ENCODE measurements around the gene KRT40. TPM values are rescaled to one million over a fixed set of nuclear protein-coding genes. Genes with fewer than 3 reads are reported as not detected.
A peak's percentile ranks its signal among the peaks of the same experiment; 100 is the strongest.

The KRT40 gene
- total RNA-seq, 1 experiment from 2014 or later, result not detected

- no peak for DNase-seq (ENCODE audit: low read depth, low spot score)
- intact Hi-C loops (cut with micrococcal nuclease), result no loop called here
- no peak for TF ChIP-seq ATF3 (IDR thresholded peaks at IDR 0.05)
- no peak for TF ChIP-seq FOSL1 (IDR thresholded peaks at IDR 0.05; ENCODE audit: low read depth)
- TF ChIP-seq CEBPB (IDR thresholded peaks at IDR 0.05; ENCODE audit: low read depth), result no peak
- TF ChIP-seq RAD21 (IDR thresholded peaks at IDR 0.05; ENCODE audit: low read depth), result no peak
- TF ChIP-seq YY1 (IDR thresholded peaks at IDR 0.05; ENCODE audit: extremely low read depth, insufficient replicate concordance, low read depth, low read length), result no peak
- no peak for TF ChIP-seq CBX3 (IDR thresholded peaks at IDR 0.05; ENCODE audit: low read depth)
- TF ChIP-seq POLR2AphosphoS5 (IDR thresholded peaks at IDR 0.05; ENCODE audit: low read depth, low read length), result no peak
- no TSS peak for BruUV-seq (replicated peaks)
- 0 out of 4 replicates have a peak, but pooled peaks cover 0 to 10% of the 10 kb centered on the region in 2 experiments for H3K36me3 ChIP-seq (ENCODE audit: control insufficient read depth in 1 of 2, insufficient read depth in 2 of 2, low read length in 2 of 2)
- H3K4me3 ChIP-seq (replicated peaks in 1 of 2; ENCODE audit: low read depth in 1 of 2, low read length in 2 of 2), result no peak overlapping the region
- RAD21 ChIA-PET (ENCODE audit: low non-redundant PET in 1 of 2, low total read pairs in 2 of 2, uncharacterized antibody in 2 of 2, unreplicated experiment in 2 of 2), result no interaction called here
- peaks cover 0 to 4% of the 10 kb centered on the region in 2 experiments; a peak in 1 of 4 replicates for H3K9me3 ChIP-seq (ENCODE audit: control insufficient read depth in 1 of 2, insufficient read depth in 1 of 2, low read depth in 1 of 2, low read length in 2 of 2)
- no peak overlapping the region for H2AFZ ChIP-seq (ENCODE audit: low read depth, low read length, poor library complexity, severe bottlenecking)
- no peak overlapping the region; the same call in 1 of the 2 replicates for H3K27ac ChIP-seq (ENCODE audit: low read depth, low read length)
- ATAC-seq, result no peak
- no peaks in the 10 kb centered on the region for H4K20me1 ChIP-seq (ENCODE audit: insufficient read depth)
- no peak overlapping the region for H3K9ac ChIP-seq (ENCODE audit: low read length)
- no peaks in the 10 kb centered on the region for H3K9me2 ChIP-seq (ENCODE audit: insufficient read depth)
- H3K4me1 ChIP-seq (ENCODE audit: control insufficient read depth in 1 of 2, insufficient read depth in 2 of 2, low read length in 2 of 2), result peaks cover 38 to 55% of the 10 kb centered on the region in 2 experiments
- no peaks in the 10 kb centered on the region for H3K27me3 ChIP-seq (ENCODE audit: insufficient read depth, low read length)
- CTCF ChIA-PET, result no interaction called here
- no peaks in the 10 kb centered on the region for H3K79me2 ChIP-seq (ENCODE audit: insufficient read depth, low read length)
- POLR2A ChIA-PET, result no interaction called here
- H3K4me2 ChIP-seq (ENCODE audit: low read length), result no peak overlapping the region
Measured at GRCh38 chr17:40940266-40940665, 43.9 kb downstream of the KRT40 start.

GRCh38 chr17:40938981-40939380 lies 45.1 kb downstream of the KRT40 start:
- H3K4me2 ChIP-seq (ENCODE audit: low read length), result peak overlapping the region; percentile 61
- no peaks in the 10 kb centered on the region for H3K27me3 ChIP-seq (ENCODE audit: insufficient read depth, low read length)
- no peak for DNase-seq (ENCODE audit: low read depth, low spot score)
- ATAC-seq, result no peak
- peak overlapping the region; percentile 90 for H3K27ac ChIP-seq (ENCODE audit: low read depth, low read length)
- no peaks in the 10 kb centered on the region for H4K20me1 ChIP-seq (ENCODE audit: insufficient read depth)
- H2AFZ ChIP-seq (ENCODE audit: low read depth, low read length, poor library complexity, severe bottlenecking), result peak overlapping the region; percentile 64
- peak overlapping the region; percentile 58 for H3K9ac ChIP-seq (ENCODE audit: low read length)
- RAD21 ChIA-PET (ENCODE audit: low non-redundant PET in 1 of 2, low total read pairs in 2 of 2, uncharacterized antibody in 2 of 2, unreplicated experiment in 2 of 2), result no interaction called here
- no TSS peak for BruUV-seq (replicated peaks)
- H3K4me1 ChIP-seq (ENCODE audit: control insufficient read depth in 1 of 2, insufficient read depth in 2 of 2, low read length in 2 of 2), result peaks cover 44 to 54% of the 10 kb centered on the region in 2 experiments
- TF ChIP-seq ZBTB33 (IDR thresholded peaks at IDR 0.05; ENCODE audit: extremely low read depth, insufficient replicate concordance, low read length) (no peak), CTCF (IDR thresholded peaks at IDR 0.05 in 2 of 3, conservative IDR thresholded peaks at IDR 0.05 in 1 of 3; ENCODE audit: borderline replicate concordance in 1 of 3, insufficient read depth in 1 of 3, low read depth in 2 of 3, low read length in 2 of 3) (no peak), MAX (IDR thresholded peaks at IDR 0.05) (no peak), EZH2phosphoT487 (IDR thresholded peaks at IDR 0.05; ENCODE audit: borderline replicate concordance) (no peak), ZFX (IDR thresholded peaks at IDR 0.05) (no peak), FOSL1 (IDR thresholded peaks at IDR 0.05; ENCODE audit: low read depth) (no peak), POLR2AphosphoS5 (IDR thresholded peaks at IDR 0.05; ENCODE audit: low read depth, low read length) (no peak), CBX3 (IDR thresholded peaks at IDR 0.05; ENCODE audit: low read depth) (no peak), CEBPB (IDR thresholded peaks at IDR 0.05; ENCODE audit: low read depth) (no peak), YY1 (IDR thresholded peaks at IDR 0.05; ENCODE audit: extremely low read depth, insufficient replicate concordance, low read depth, low read length) (no peak), SIN3A (IDR thresholded peaks at IDR 0.05; ENCODE audit: low read depth) (no peak), ZNF274 (IDR thresholded peaks at IDR 0.05; ENCODE audit: low read depth, low read length) (no peak)
- CTCF ChIA-PET, result no interaction called here
- POLR2A ChIA-PET, result no interaction called here
- H3K4me3 ChIP-seq (replicated peaks in 1 of 2; ENCODE audit: low read depth in 1 of 2, low read length in 2 of 2), result no peak overlapping the region
- intact Hi-C loops (cut with micrococcal nuclease), result no loop called here
- no peaks in the 10 kb centered on the region for H3K9me2 ChIP-seq (ENCODE audit: insufficient read depth)
- H3K79me2 ChIP-seq (ENCODE audit: insufficient read depth, low read length), result no peaks in the 10 kb centered on the region
- no peaks in the 10 kb centered on the region for H3K9me3 ChIP-seq (ENCODE audit: control insufficient read depth in 1 of 2, insufficient read depth in 1 of 2, low read depth in 1 of 2, low read length in 2 of 2)
- H3K36me3 ChIP-seq (ENCODE audit: control insufficient read depth in 1 of 2, insufficient read depth in 2 of 2, low read length in 2 of 2), result peaks cover 0 to 1% of the 10 kb centered on the region in 2 experiments; a peak in 1 of 4 replicates

All from HCT116 (cell line).